Neural progenitor cell (in vitro differentiated cells): ENCODE data around the gene DYNLRB1. TPM values are rescaled to one million over a fixed set of nuclear protein-coding genes. Genes with fewer than 3 reads are reported as not detected.
A peak's percentile ranks its signal among the peaks of the same experiment; 100 is the strongest.

Experiments
- DNase-seq: peaks from one replicate; pipeline ENCODE4 v3.0.0-alpha.2; 2016; ENCODE audit warnings: low spot score
- H2AFZ ChIP-seq: fragments of 200-600 bp; sonication (generic); replicated peaks from 2 replicates; pipeline ENCODE4 v1.6.1; 2016; ENCODE audit warnings: antibody characterized with exemption
- H3F3A ChIP-seq: fragments of 200-600 bp; sonication (generic); 2 replicates; pipeline ENCODE4 v1.6.1; 2016; ENCODE audit warnings: antibody characterized with exemption, low read depth
- H3K27ac ChIP-seq: fragments of 200-600 bp; sonication (generic); 2 replicates; pipeline ENCODE4 v1.5.1; 2016; ENCODE audit warnings: mild to moderate bottlenecking
- H3K27me3 ChIP-seq: fragments of 200-600 bp; sonication (generic); 2 replicates; pipeline ENCODE4 v1.6.1; 2016; ENCODE audit warnings: mild to moderate bottlenecking, moderate library complexity
- H3K36me3 ChIP-seq: fragments of 200-600 bp; sonication (generic); 2 replicates; pipeline ENCODE4 v1.5.1; 2016
- H3K4me1 ChIP-seq: fragments of 200-600 bp; sonication (generic); 2 replicates; pipeline ENCODE4 v1.6.1; 2016; ENCODE audit warnings: mixed run types
- H3K4me2 ChIP-seq: fragments of 200-600 bp; sonication (generic); 2 replicates; pipeline ENCODE4 v1.6.1; 2016
- H3K4me3 ChIP-seq: fragments of 200-600 bp; sonication (generic); 2 replicates; pipeline ENCODE4 v1.5.1; 2016
- H3K79me2 ChIP-seq: fragments of 200-600 bp; sonication (generic); 2 replicates; pipeline ENCODE4 v1.6.1; 2016; ENCODE audit warnings: low read depth
- H3K9ac ChIP-seq: fragments of 200-600 bp; sonication (generic); 2 replicates; pipeline ENCODE4 v1.6.1; 2016
- H3K9me3 ChIP-seq: fragments of 200-600 bp; sonication (generic); 2 replicates; pipeline ENCODE4 v1.5.1; 2016; ENCODE audit warnings: low read depth
- H4K20me1 ChIP-seq: fragments of 200-600 bp; sonication (generic); 2 replicates; pipeline ENCODE4 v1.6.1; 2016; ENCODE audit warnings: low read depth
- H3K27ac Mint-ChIP-seq: 3 replicates; pipeline ENCODE4 v1.8.0; 2021; ENCODE audit warnings: mixed read lengths
- H3K27me3 Mint-ChIP-seq: 2 replicates; pipeline ENCODE4 v1.8.0; 2022; ENCODE audit warnings: low read depth, mild to moderate bottlenecking, inconsistent platforms, moderate library complexity, mixed read lengths; ENCODE audit not compliant: insufficient read depth
- H3K36me3 Mint-ChIP-seq: 3 replicates; pipeline ENCODE4 v1.8.0; 2021; ENCODE audit warnings: mixed read lengths
- H3K4me1 Mint-ChIP-seq: 3 replicates; pipeline ENCODE4 v1.8.0; 2021; ENCODE audit warnings: mixed read lengths
- H3K4me3 Mint-ChIP-seq: 3 replicates; pipeline ENCODE4 v1.8.0; 2021; ENCODE audit warnings: mild to moderate bottlenecking, moderate library complexity, mixed read lengths
- H3K9me3 Mint-ChIP-seq: 3 replicates; pipeline ENCODE4 v1.8.0; 2020; ENCODE audit warnings: mixed read lengths
- EZH2 ChIP-seq: fragments of 200-600 bp; sonication (generic); IDR thresholded peaks from 2 replicates; pipeline ENCODE4 v1.6.1; 2017; ENCODE audit warnings: antibody characterized with exemption, mild to moderate bottlenecking, moderate library complexity
- EZH2phosphoT487 ChIP-seq: fragments of 200-600 bp; sonication (generic); IDR thresholded peaks from 2 replicates; pipeline ENCODE4 v1.6.1; 2017; ENCODE audit warnings: antibody characterized with exemption
- total RNA-seq: library from RNA; depleted of rRNA; stranded (reverse); fragments of >200 nt; gene quantifications from 2 replicates; pipeline ENCODE4 v1.2.3, GENCODE V29; 2015; ENCODE audit warnings: low replicate concordance
- TF ChIP-seq, protein P1 (sequence below): fragments of 200-600 bp; sonication (generic); IDR thresholded peaks from 2 replicates; pipeline ENCODE4 v1.5.1; 2017; ENCODE audit warnings: antibody characterized with exemption, mild to moderate bottlenecking

The DYNLRB1 gene
- total RNA-seq, 1 donor from 2014 or later, result 73.1 TPM

DNA sequence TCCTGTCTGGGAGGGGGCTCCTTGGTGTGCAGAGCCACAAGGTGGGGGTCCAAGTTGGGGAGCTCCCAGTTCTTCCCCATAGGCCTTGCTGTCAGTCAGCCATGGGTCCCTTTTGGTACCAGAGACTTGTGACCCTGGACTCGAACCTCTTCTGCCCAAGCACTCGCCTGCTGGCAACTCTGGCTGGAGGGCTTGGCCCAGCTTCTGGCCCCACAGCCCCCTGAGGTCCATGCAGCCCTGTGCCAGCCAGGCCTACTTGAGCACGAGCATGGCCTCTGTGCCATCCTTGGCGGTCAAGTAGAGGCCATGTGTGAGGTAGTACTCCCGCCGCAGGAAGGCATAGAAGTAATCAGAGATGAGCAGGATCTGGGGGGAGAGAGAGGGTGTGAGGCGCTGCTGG, 44.4 kb downstream of the DYNLRB1 start:
- Histone ChIP-seq H3K9me3 (no peaks in the 10 kb centered on the region), H3F3A (peaks cover 12% of the 10 kb centered on the region), H2AFZ (no peak overlapping the region), H3K27me3 (peaks cover 30% of the 10 kb centered on the region), H3K4me1 (no peaks in the 10 kb centered on the region), H3K9ac (no peak overlapping the region), H4K20me1 (peaks cover 11% of the 10 kb centered on the region), H3K4me3 (no peak overlapping the region), H3K27ac (no peak overlapping the region), H3K36me3 (no peaks in the 10 kb centered on the region), H3K79me2 (no peaks in the 10 kb centered on the region), H3K4me2 (no peak overlapping the region)
- no peaks in the 10 kb centered on the region for H3K4me1 Mint-ChIP-seq
- no peak for DNase-seq
- no peak overlapping the region for H3K4me3 Mint-ChIP-seq
- TF ChIP-seq EZH2 (no peak), EZH2phosphoT487 (no peak)
- TF ChIP-seq, protein P1, sequence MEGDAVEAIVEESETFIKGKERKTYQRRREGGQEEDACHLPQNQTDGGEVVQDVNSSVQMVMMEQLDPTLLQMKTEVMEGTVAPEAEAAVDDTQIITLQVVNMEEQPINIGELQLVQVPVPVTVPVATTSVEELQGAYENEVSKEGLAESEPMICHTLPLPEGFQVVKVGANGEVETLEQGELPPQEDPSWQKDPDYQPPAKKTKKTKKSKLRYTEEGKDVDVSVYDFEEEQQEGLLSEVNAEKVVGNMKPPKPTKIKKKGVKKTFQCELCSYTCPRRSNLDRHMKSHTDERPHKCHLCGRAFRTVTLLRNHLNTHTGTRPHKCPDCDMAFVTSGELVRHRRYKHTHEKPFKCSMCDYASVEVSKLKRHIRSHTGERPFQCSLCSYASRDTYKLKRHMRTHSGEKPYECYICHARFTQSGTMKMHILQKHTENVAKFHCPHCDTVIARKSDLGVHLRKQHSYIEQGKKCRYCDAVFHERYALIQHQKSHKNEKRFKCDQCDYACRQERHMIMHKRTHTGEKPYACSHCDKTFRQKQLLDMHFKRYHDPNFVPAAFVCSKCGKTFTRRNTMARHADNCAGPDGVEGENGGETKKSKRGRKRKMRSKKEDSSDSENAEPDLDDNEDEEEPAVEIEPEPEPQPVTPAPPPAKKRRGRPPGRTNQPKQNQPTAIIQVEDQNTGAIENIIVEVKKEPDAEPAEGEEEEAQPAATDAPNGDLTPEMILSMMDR, result no peak
- peaks cover 2% of the 10 kb centered on the region for H3K36me3 Mint-ChIP-seq
- H3K27me3 Mint-ChIP-seq, result peaks cover 2% of the 10 kb centered on the region
- H3K27ac Mint-ChIP-seq, result no peak overlapping the region
- no peaks in the 10 kb centered on the region for H3K9me3 Mint-ChIP-seq

DNA sequence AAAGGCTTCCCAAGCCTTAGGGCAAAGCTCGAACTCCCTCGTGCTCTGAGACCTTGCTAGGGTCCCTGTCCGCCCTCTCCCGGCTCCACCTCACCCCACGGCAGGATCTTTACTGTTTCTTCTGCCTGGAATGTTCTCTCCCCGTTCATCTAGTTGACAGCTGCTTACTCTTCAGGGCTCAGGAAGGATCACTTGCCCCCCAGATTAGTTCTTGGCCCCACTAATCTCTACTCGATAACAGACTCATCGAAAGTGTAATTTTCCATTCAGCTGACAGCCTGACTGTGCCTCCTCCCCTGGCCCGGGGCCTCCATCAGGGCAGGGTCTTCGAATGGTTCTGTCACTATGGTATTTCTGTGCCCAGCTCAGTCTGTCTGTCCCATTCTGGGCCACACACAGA, 45.4 kb downstream of the DYNLRB1 start:
- Histone ChIP-seq H3K4me3 (no peak overlapping the region), H3F3A (peaks cover 10% of the 10 kb centered on the region), H3K9ac (no peak overlapping the region), H3K36me3 (no peaks in the 10 kb centered on the region), H3K27me3 (peaks cover 30% of the 10 kb centered on the region), H3K4me2 (no peak overlapping the region), H3K9me3 (no peaks in the 10 kb centered on the region), H3K79me2 (no peaks in the 10 kb centered on the region), H3K4me1 (no peaks in the 10 kb centered on the region), H4K20me1 (peaks cover 11% of the 10 kb centered on the region), H2AFZ (no peak overlapping the region), H3K27ac (no peak overlapping the region)
- Mint-ChIP-seq H3K27ac (no peak overlapping the region), H3K27me3 (peaks cover 3% of the 10 kb centered on the region), H3K36me3 (peaks cover 2% of the 10 kb centered on the region), H3K9me3 (no peaks in the 10 kb centered on the region), H3K4me1 (peaks cover 8% of the 10 kb centered on the region), H3K4me3 (no peak overlapping the region)
- TF ChIP-seq EZH2, result no peak
- TF ChIP-seq, protein P1, result no peak
- no peak for TF ChIP-seq EZH2phosphoT487
- no peak for DNase-seq

DNA sequence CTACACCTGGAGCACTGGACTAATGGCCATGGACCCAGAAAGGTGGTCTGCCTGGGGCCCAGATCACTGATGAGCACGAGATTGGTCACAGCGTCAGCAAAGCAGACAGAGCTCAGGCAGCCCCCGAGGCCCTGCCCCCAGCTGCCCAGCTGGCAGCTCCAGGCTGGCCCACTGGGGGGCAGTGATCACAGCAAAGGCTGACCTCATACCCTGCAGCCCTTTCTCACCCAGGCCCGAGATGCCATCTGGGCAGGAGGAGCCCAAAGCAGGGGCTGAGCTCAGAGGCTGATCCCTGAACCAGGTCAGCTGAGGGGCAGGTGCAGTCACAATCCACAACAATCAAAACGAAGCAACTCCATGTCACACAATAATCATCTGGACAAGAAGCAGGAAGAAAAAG, 46.4 kb downstream of the DYNLRB1 start:
- no peaks in the 10 kb centered on the region for H3K79me2 ChIP-seq
- H3F3A ChIP-seq, result peaks cover 8% of the 10 kb centered on the region
- DNase-seq, result peak; percentile 59
- TF ChIP-seq EZH2, result no peak
- TF ChIP-seq, protein P1, result peak; percentile 47
- H3K4me2 ChIP-seq, result no peak overlapping the region
- no peaks in the 10 kb centered on the region for H3K36me3 ChIP-seq
- H3K27ac ChIP-seq, result no peak overlapping the region
- Mint-ChIP-seq H3K36me3 (peaks cover 2% of the 10 kb centered on the region), H3K27ac (no peak overlapping the region), H3K4me3 (no peak overlapping the region), H3K4me1 (peaks cover 17% of the 10 kb centered on the region), H3K9me3 (no peaks in the 10 kb centered on the region), H3K27me3 (peaks cover 3% of the 10 kb centered on the region)
- H4K20me1 ChIP-seq, result peaks cover 11% of the 10 kb centered on the region
- no peaks in the 10 kb centered on the region for H3K9me3 ChIP-seq
- no peak overlapping the region for H3K9ac ChIP-seq
- no peak overlapping the region for H3K4me3 ChIP-seq
- no peak overlapping the region for H2AFZ ChIP-seq
- no peaks in the 10 kb centered on the region for H3K4me1 ChIP-seq
- H3K27me3 ChIP-seq, result peaks cover 24% of the 10 kb centered on the region
